Osteoblast (primary cell): ENCODE data around the gene WNK4. TPM values are rescaled to one million over a fixed set of nuclear protein-coding genes. Genes with fewer than 3 reads are reported as not detected.

Source experiments
- DNase-seq: peaks from one replicate; pipeline ENCODE4 v3.0.0; 2011; ENCODE audit warnings: low spot score, mixed read lengths; ENCODE audit not compliant: insufficient read length; ENCODE audit errors: missing footprints
- H2AFZ ChIP-seq: 2 replicates; pipeline ENCODE4 v1.6.0; 2011; ENCODE audit warnings: mild to moderate bottlenecking, low read length
- H3K27ac ChIP-seq: 2 replicates; pipeline ENCODE4 v1.5.1; 2011; ENCODE audit warnings: mild to moderate bottlenecking, low read depth, low read length, moderate library complexity
- H3K27me3 ChIP-seq: 2 replicates; pipeline ENCODE4 v1.6.0; 2012; ENCODE audit warnings: mild to moderate bottlenecking, control low read depth, inconsistent platforms, low read length, moderate library complexity; ENCODE audit not compliant: insufficient read depth
- H3K36me3 ChIP-seq: 2 replicates; pipeline ENCODE4 v1.5.1; 2011; ENCODE audit warnings: mild to moderate bottlenecking, low read length, control low read depth, moderate library complexity; ENCODE audit not compliant: insufficient read depth
- H3K4me1 ChIP-seq: 2 replicates; pipeline ENCODE4 v1.5.1; 2011; ENCODE audit warnings: mild to moderate bottlenecking, low read length, control low read depth, moderate library complexity; ENCODE audit not compliant: insufficient read depth
- H3K4me2 ChIP-seq: 2 replicates; pipeline ENCODE4 v1.6.0; 2011; ENCODE audit warnings: mild to moderate bottlenecking, low read length; ENCODE audit not compliant: insufficient read depth
- H3K4me3 ChIP-seq: fragments of 200-600 bp; sonication (generic); 3 replicates; pipeline ENCODE4 v1.5.1; 2012; ENCODE audit warnings: mild to moderate bottlenecking, low read length, inconsistent platforms; ENCODE audit not compliant: insufficient read depth
- H3K79me2 ChIP-seq: 2 replicates; pipeline ENCODE4 v1.6.0; 2012; ENCODE audit warnings: mild to moderate bottlenecking, low read length, control low read depth, inconsistent platforms; ENCODE audit not compliant: insufficient read depth
- H3K9me3 ChIP-seq: 2 replicates; pipeline ENCODE4 v1.5.1; 2011; ENCODE audit warnings: low read depth, low read length, control low read depth
- H4K20me1 ChIP-seq: 2 replicates; pipeline ENCODE4 v1.6.0; 2012; ENCODE audit warnings: mild to moderate bottlenecking, low read length, control low read depth; ENCODE audit not compliant: insufficient read depth
- total RNA-seq: library from RNA; depleted of rRNA; stranded (reverse); fragments of >200 nt; gene quantifications from 2 replicates; pipeline ENCODE4 v1.2.3, GENCODE V29; 2012
- TF ChIP-seq, protein P1 (sequence below): IDR thresholded peaks from 2 replicates; pipeline ENCODE4 v1.5.1; 2011; ENCODE audit warnings: mild to moderate bottlenecking, low read depth, low read length, moderate library complexity; ENCODE audit errors: extremely low read depth

Gene WNK4
- total RNA-seq, 1 donor = not detected

DNA sequence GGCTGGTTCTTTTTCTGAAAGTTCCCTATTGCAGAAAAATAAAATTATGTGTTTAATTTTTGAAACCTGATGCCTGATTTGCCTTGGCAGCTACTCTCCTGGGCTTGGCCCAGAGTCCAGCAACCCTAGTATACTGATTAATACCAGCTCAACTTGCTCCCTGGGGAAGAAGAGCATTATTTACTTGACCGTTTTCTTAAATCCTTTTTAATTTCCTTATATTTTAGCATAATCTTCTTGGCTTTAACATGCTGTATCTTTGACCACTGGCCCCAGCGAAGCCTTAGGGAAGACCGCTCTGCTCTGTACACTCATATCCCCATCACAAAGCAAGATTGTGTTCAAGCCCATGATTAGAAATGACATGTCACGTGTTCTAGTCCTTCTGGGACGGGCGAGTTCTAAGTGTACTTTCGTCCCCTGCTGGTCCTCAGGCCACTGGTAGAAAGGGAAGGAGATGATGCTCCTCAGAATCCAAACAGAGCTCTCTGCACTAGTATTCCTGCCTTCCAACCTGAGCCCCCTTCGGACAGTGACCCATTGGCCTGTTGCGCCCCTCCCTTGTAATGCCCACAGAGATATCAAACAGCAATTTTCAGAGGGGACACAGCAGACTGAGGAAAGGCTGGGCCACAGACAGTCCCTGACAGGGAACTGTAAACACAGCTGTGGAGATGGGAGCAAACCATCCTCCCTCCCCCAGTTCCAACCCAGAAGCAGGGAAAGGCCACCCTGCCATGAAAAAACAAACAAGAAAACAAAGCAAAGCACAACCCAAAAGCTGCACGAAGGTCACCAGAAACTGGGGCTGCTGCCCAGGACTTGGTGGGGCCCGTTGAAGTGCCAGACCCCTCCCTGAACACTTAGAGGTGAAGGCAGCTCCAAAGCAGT is 31.3 kb upstream of the WNK4 start:
- H3K27me3 ChIP-seq = peaks cover 7% of the 10 kb centered on the region
- TF ChIP-seq, protein P1, sequence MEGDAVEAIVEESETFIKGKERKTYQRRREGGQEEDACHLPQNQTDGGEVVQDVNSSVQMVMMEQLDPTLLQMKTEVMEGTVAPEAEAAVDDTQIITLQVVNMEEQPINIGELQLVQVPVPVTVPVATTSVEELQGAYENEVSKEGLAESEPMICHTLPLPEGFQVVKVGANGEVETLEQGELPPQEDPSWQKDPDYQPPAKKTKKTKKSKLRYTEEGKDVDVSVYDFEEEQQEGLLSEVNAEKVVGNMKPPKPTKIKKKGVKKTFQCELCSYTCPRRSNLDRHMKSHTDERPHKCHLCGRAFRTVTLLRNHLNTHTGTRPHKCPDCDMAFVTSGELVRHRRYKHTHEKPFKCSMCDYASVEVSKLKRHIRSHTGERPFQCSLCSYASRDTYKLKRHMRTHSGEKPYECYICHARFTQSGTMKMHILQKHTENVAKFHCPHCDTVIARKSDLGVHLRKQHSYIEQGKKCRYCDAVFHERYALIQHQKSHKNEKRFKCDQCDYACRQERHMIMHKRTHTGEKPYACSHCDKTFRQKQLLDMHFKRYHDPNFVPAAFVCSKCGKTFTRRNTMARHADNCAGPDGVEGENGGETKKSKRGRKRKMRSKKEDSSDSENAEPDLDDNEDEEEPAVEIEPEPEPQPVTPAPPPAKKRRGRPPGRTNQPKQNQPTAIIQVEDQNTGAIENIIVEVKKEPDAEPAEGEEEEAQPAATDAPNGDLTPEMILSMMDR = no peak
- H3K4me1 ChIP-seq = peaks cover 11% of the 10 kb centered on the region
- H3K4me3 ChIP-seq = no peak overlapping the region
- DNase-seq = no peak
- no peak overlapping the region for H2AFZ ChIP-seq
- H3K9me3 ChIP-seq = no peaks in the 10 kb centered on the region
- no peaks in the 10 kb centered on the region for H3K36me3 ChIP-seq
- H4K20me1 ChIP-seq = no peaks in the 10 kb centered on the region
- no peak overlapping the region for H3K4me2 ChIP-seq
- no peak overlapping the region for H3K27ac ChIP-seq
- H3K79me2 ChIP-seq = peaks cover 3% of the 10 kb centered on the region

DNA sequence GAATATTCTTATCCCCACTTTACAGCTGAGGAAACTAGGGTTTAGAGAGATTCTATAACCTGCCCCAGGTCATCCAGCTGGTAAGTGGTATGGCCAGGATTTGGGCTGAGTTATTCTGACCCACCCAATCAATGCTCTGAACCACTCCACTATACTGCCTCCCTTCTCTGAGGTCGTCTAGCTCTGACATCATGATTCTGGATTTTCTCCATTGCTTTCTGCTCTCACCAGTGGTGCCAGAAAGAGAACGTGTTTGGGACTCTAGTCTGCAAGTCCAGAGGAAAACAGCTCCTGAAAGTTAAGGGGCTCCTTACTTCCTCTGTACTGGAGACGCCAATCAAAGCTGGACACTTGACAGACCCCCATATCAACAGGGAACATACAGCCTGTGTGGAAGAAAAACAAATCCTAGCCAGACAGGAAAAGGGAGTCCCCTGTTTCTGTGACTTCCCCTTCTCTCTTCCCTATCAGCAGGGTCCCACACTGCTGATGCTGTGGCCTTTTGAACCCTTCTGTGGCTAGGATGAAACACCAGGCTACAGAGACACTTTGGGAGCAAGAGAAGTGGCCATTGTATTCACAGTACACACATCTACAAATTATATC is 29.6 kb upstream of the WNK4 start:
- TF ChIP-seq, protein P1 = no peak
- H3K4me3 ChIP-seq = no peak overlapping the region
- H3K4me2 ChIP-seq = no peak overlapping the region
- H3K9me3 ChIP-seq = no peaks in the 10 kb centered on the region
- H3K27me3 ChIP-seq = peaks cover 11% of the 10 kb centered on the region
- H4K20me1 ChIP-seq = no peaks in the 10 kb centered on the region
- no peak overlapping the region for H2AFZ ChIP-seq
- no peaks in the 10 kb centered on the region for H3K36me3 ChIP-seq
- H3K27ac ChIP-seq = no peak overlapping the region
- no peak for DNase-seq
- peaks cover 6% of the 10 kb centered on the region for H3K4me1 ChIP-seq
- H3K79me2 ChIP-seq = no peaks in the 10 kb centered on the region

DNA sequence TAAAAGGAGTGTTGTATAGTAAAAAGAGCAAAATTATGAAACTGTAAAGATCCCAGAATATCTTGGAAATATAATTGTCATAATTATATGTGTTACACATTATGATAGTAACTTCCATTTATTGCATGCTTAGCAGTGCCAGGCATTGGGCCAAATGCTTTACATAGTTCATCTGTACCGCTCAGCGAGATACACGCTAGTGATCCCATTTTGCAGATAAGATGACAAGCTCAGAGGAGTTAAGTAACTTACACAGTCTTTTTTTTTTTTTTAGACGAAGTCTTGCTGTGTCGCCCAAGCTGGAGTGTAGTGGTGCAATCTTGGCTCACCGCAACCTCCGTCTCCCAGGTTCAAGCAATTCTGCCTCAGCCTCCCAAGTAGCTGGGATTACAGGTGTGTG is 28.8 kb upstream of the WNK4 start:
- Histone ChIP-seq H3K9me3 (no peaks in the 10 kb centered on the region), H3K36me3 (no peaks in the 10 kb centered on the region), H3K4me2 (no peak overlapping the region), H4K20me1 (no peaks in the 10 kb centered on the region), H3K27me3 (peaks cover 11% of the 10 kb centered on the region), H3K27ac (no peak overlapping the region), H2AFZ (no peak overlapping the region), H3K4me1 (peaks cover 6% of the 10 kb centered on the region), H3K4me3 (no peak overlapping the region), H3K79me2 (no peaks in the 10 kb centered on the region)
- DNase-seq = no peak
- TF ChIP-seq, protein P1 = no peak

DNA sequence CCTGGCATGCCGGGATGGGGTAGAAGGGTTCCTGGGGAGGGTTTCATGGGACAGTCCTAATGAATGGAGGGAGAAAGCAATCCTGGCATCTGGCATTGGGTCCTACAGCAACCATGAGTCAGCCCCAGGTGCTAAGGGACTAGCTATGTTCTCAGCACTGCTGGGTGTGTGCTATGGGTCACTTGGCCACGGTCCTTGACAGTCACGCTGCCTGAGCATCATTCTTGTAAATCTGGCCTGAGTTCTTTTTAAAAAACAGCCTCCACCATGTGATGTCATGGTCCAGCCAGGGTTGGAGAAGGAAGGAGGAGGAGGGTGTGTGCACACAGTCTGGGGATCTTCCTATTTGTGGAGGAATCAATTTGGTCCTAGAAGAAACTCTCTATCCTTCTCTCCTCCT is 25.6 kb upstream of the WNK4 start:
- Histone ChIP-seq H4K20me1 (no peaks in the 10 kb centered on the region), H3K27ac (no peak overlapping the region), H3K4me3 (no peak overlapping the region), H3K4me2 (no peak overlapping the region), H3K27me3 (peaks cover 26% of the 10 kb centered on the region), H2AFZ (no peak overlapping the region), H3K36me3 (no peaks in the 10 kb centered on the region), H3K79me2 (no peaks in the 10 kb centered on the region), H3K9me3 (no peaks in the 10 kb centered on the region), H3K4me1 (no peaks in the 10 kb centered on the region)
- DNase-seq = no peak
- TF ChIP-seq, protein P1 = no peak
